HCT116 (cell line): Measurements from ENCODE around the gene OVAAL.

Source experiments
- CBX3 ChIP-seq: IDR thresholded peaks from 2 replicates; pipeline ENCODE4 v1.6.1; 2012; ENCODE audit warnings: low read depth
- EZH2phosphoT487 ChIP-seq: fragments of 200-600 bp; IDR thresholded peaks from 2 replicates; pipeline ENCODE4 v1.6.1; 2018; ENCODE audit warnings: antibody characterized with exemption, borderline replicate concordance
- POLR2A ChIP-seq: IDR thresholded peaks from 2 replicates; pipeline ENCODE4 v1.7.0; 2011; ENCODE audit warnings: borderline replicate concordance; ENCODE audit not compliant: insufficient read depth, insufficient read length; ENCODE audit errors: extremely low read depth
- POLR2AphosphoS5 ChIP-seq: IDR thresholded peaks from 2 replicates; pipeline ENCODE4 v1.6.1; 2011; ENCODE audit warnings: mild to moderate bottlenecking, low read depth, low read length, moderate library complexity
- REST ChIP-seq: IDR thresholded peaks from 2 replicates; pipeline ENCODE4 v1.6.1; 2012; ENCODE audit warnings: low read depth
- ZNF274 ChIP-seq: fragments of 200-500 bp; sonication (Bioruptor generic); IDR thresholded peaks from 2 replicates; pipeline ENCODE4 v1.6.1; 2014; ENCODE audit warnings: mild to moderate bottlenecking, low read depth, low read length, inconsistent platforms
- TF ChIP-seq, protein P1 (sequence below), 3 experiments: fragments of 200-600 bp in 1 of 3; sonication (generic) in 1 of 3; IDR thresholded peaks in 2 of 3; conservative IDR thresholded peaks in 1 of 3; 2 replicates each; pipeline ENCODE4 v1.5.1; 2012 to 2017; ENCODE audit warnings: low read depth in 2 of 3, low read length in 2 of 3, antibody characterized with exemption in 1 of 3, borderline replicate concordance in 1 of 3, control low read depth in 1 of 3, mild to moderate bottlenecking in 1 of 3, mixed read lengths in 1 of 3, mixed run types in 1 of 3, moderate library complexity in 1 of 3; ENCODE audit not compliant: insufficient read depth in 1 of 3

GRCh38 chr1:180519846-180520245 is 38.9 kb upstream of the OVAAL start:
- TF ChIP-seq, protein P1, sequence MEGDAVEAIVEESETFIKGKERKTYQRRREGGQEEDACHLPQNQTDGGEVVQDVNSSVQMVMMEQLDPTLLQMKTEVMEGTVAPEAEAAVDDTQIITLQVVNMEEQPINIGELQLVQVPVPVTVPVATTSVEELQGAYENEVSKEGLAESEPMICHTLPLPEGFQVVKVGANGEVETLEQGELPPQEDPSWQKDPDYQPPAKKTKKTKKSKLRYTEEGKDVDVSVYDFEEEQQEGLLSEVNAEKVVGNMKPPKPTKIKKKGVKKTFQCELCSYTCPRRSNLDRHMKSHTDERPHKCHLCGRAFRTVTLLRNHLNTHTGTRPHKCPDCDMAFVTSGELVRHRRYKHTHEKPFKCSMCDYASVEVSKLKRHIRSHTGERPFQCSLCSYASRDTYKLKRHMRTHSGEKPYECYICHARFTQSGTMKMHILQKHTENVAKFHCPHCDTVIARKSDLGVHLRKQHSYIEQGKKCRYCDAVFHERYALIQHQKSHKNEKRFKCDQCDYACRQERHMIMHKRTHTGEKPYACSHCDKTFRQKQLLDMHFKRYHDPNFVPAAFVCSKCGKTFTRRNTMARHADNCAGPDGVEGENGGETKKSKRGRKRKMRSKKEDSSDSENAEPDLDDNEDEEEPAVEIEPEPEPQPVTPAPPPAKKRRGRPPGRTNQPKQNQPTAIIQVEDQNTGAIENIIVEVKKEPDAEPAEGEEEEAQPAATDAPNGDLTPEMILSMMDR (IDR thresholded peaks at IDR 0.05 in 2 of 3, conservative IDR thresholded peaks at IDR 0.05 in 1 of 3; ENCODE audit: borderline replicate concordance in 1 of 3, insufficient read depth in 1 of 3, low read depth in 2 of 3, low read length in 2 of 3) = no peak
- TF ChIP-seq POLR2A = no peak
- no peak for TF ChIP-seq EZH2phosphoT487
- no peak for TF ChIP-seq REST
- TF ChIP-seq POLR2AphosphoS5 = no peak
- TF ChIP-seq CBX3 = no peak
- no peak for TF ChIP-seq ZNF274
